Heart right ventricle (tissue), 16 donors: ENCODE measurements around the gene BMS1. TPM values are rescaled to one million over a fixed set of nuclear protein-coding genes. Genes with fewer than 3 reads are reported as not detected.
"Not testable (repeated sequence)": the region's sequence is repeated elsewhere in the genome, so short reads cannot be mapped to it uniquely, and the experiment has no call there.

ENCODE experiments used
- ATAC-seq, 8 donors: fragments of 200-7000 bp; cut with Tn5 transposase; one replicate each; pipeline ENCODE4 v1.9.1; 2020; ENCODE audit warnings: mild to moderate bottlenecking in 8 of 8, moderate library complexity in 8 of 8, moderate number of reproducible peaks in 1 of 8
- DNase-seq, 2 donors: peaks; one replicate each; pipeline ENCODE4 v3.0.0-alpha.2; 2020
- H3K27ac ChIP-seq, 10 donors: fragments of 200-600 bp; sonication (generic) in 2 of 10; one replicate each; pipeline versions ENCODE4 v1.5.0 to v1.8.0; 2020 to 2022; ENCODE audit warnings: mild to moderate bottlenecking in 3 of 10
- H3K27me3 ChIP-seq, 7 donors: fragments of 200-600 bp; one replicate each; pipeline ENCODE4 v1.8.0; 2021 to 2022; ENCODE audit warnings: mild to moderate bottlenecking in 2 of 7
- H3K36me3 ChIP-seq, 9 donors: fragments of 200-600 bp; sonication (generic) in 1 of 9; one replicate each; pipeline versions ENCODE4 v1.5.0 to v1.8.0; 2020 to 2022; ENCODE audit warnings: mild to moderate bottlenecking in 2 of 9
- H3K4me1 ChIP-seq, 9 donors: fragments of 200-600 bp; sonication (generic) in 1 of 9; one replicate each; pipeline versions ENCODE4 v1.5.0 to v1.8.0; 2020 to 2022; ENCODE audit warnings: mild to moderate bottlenecking in 4 of 9
- H3K4me3 ChIP-seq, 10 donors: fragments of 200-600 bp; sonication (generic) in 2 of 10; one replicate each; pipeline versions ENCODE4 v1.5.0 to v1.8.0; 2020 to 2022; ENCODE audit warnings: mild to moderate bottlenecking in 7 of 10, moderate library complexity in 2 of 10
- H3K9me3 ChIP-seq, 11 donors: fragments of 200-600 bp in 10 of 11; sonication (generic) in 2 of 11; one replicate each; pipeline versions ENCODE4 v1.5.0 to v1.8.0; 2013 to 2022; ENCODE audit warnings: mild to moderate bottlenecking in 2 of 11, control low read depth in 1 of 11, moderate library complexity in 1 of 11
- WGBS, 2 donors: extraction: QIAGEN DNeasy Blood & Tissue Kit; methylation state at CpG; one replicate each; pipeline ENCODE4 v1.1.7; 2013; ENCODE audit warnings: inconsistent platforms in 1 of 2; 5-methylcytosine and 5-hydroxymethylcytosine counted together
- intact Hi-C, 10 donors: fragments of 100-400 bp; cut with DNase I; formaldehyde crosslinking; loops; one replicate each; pipeline versions ENCODE4 v1.11.1 to v1.14.2; 2022
- polyA plus RNA-seq, 2 donors: library from polyadenylated mRNA; stranded (reverse); fragments of 200-250 nt; gene quantifications; one replicate each; pipeline ENCODE4 v1.2.3, GENCODE V29; 2013
- total RNA-seq, 10 donors: library from RNA; stranded (reverse); fragmentation: NEBNext Ultra II Directional in 3 of 10; extraction: Animal tissue kit (Norgen Biotek cat#: 25700) in 3 of 10; gene quantifications; one replicate each; pipeline versions ENCODE4 v1.2.1 to v1.2.4, GENCODE V29; 2021 to 2023
- TF ChIP-seq, protein P1 (sequence below), 9 donors: fragments of 200-600 bp; sonication (generic) in 2 of 9; IDR thresholded peaks; one replicate each; pipeline versions ENCODE4 v1.5.0 to v1.8.0; 2021 to 2022; ENCODE audit warnings: antibody characterized with exemption in 9 of 9, mild to moderate bottlenecking in 5 of 9, moderate library complexity in 1 of 9
- donor health status: Arrhythmogenic right ventricular cardiomyopathy.
- donor health status: ischemic (EF 13 %, LVEDD 7.1; RV severe dilation, severe dysfunction).
- donor health status: healthy with polysubstance abuse.
- donor health status: DM: no; HTN: yes; CAD: no.
- donor health status: DM: no; HTN: no; CAD: no.
- donor health status: ischemic (EF 25% LVEDD 6.9; RV normal size, moderate dysfunction).
- donor health status: ischemic (EF 25% LVEDD 5.7; RV mildly dilated, moderate dysfunction).
- donor health status: healthy.
- donor health status: DM: yes; HTN: yes; CAD: no.
- donor health status: Ischemic cardiomyopathy.
- donor health status: ischemic (EF 35%, LVEDD 5.7; RV mildly dilated, moderate dysfunction).
- donor health status: nonischemic (EF 11% LVEDD 7.7; RV severe dilation, severe dysfunction).
- donor health status: DM: yes; HTN: yes; CAD: no.
- donor health status: PGD.
- donor health status: ischemic (EF 29% LVEDD 5.4; RV normal size, mild dysfunction).
- donor health status: nonischemic (EF 23%, LVEDD 6.1; RV moderate dilation, normal function).

BMS1 gene
- total and polyA plus RNA-seq, 12 donors: 8.0 to 16.5 (median 13.2) TPM

DNA sequence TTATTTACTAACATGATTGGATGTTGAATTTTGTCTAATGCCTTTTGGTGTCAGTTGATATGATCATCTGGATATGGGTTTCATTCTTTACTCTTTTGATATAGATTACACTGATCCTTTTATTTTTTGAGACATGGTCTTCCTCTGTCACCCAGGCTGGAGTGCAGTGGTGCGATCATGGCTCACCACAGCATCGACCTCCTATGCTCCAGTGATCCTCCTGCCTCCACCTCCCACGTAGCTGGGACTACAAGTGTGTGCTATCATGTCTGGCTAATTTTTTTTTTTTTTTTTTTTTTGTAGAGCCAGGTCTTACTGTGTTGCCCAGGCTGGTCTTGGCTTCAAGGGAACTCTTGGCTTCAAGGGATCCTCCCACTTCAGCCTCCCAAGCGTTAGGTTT lies 27.1 kb downstream of the BMS1 start:
- no peaks in the 10 kb centered on the region for H3K27me3 ChIP-seq
- no peak overlapping the region for H3K27ac ChIP-seq
- intact Hi-C loops: no loop called here
- H3K4me3 ChIP-seq: no peak overlapping the region
- TF ChIP-seq, protein P1, sequence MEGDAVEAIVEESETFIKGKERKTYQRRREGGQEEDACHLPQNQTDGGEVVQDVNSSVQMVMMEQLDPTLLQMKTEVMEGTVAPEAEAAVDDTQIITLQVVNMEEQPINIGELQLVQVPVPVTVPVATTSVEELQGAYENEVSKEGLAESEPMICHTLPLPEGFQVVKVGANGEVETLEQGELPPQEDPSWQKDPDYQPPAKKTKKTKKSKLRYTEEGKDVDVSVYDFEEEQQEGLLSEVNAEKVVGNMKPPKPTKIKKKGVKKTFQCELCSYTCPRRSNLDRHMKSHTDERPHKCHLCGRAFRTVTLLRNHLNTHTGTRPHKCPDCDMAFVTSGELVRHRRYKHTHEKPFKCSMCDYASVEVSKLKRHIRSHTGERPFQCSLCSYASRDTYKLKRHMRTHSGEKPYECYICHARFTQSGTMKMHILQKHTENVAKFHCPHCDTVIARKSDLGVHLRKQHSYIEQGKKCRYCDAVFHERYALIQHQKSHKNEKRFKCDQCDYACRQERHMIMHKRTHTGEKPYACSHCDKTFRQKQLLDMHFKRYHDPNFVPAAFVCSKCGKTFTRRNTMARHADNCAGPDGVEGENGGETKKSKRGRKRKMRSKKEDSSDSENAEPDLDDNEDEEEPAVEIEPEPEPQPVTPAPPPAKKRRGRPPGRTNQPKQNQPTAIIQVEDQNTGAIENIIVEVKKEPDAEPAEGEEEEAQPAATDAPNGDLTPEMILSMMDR (IDR thresholded peaks at IDR 0.05): no peak
- 96 to 98% methylated on average over 4 of the region's 4 CpGs for whole genome bisulfite sequencing, 2 donors
- H3K36me3 ChIP-seq: peaks cover 0 to 92% (median 11%) of the 10 kb centered on the region in 9 donors
- ATAC-seq: no peak
- DNase-seq: no peak
- peaks cover 0 to 9% (median 0%) of the 10 kb centered on the region in 11 donors for H3K9me3 ChIP-seq
- no peaks in the 10 kb centered on the region for H3K4me1 ChIP-seq

DNA sequence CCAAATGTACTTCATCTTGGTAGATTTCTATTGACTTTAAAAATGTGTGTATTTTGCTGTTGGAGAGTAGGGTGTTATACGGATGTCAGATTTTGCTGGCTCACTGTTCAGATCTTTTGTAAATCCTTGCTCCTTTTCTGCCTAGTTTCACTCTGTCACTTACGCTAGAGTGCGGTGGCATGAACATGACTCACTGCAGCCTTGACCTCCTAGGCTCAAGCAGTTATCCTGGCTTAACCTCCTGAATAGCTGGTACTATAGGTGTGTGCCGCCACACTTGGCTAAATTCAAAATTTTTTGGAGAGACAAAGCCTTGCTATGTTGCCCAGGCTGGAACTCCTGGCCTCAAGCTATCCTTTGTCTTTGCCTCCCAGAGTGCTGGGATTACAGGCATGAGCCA lies 29.4 kb downstream of the BMS1 start:
- H3K27me3 ChIP-seq: no peaks in the 10 kb centered on the region
- no peak overlapping the region for H3K4me3 ChIP-seq
- ATAC-seq (no peak), DNase-seq (no peak)
- H3K27ac ChIP-seq: no peak overlapping the region
- intact Hi-C loops: no loop called here
- 94 to 99% methylated on average over 4 of the region's 4 CpGs for WGBS, 2 donors
- TF ChIP-seq, protein P1 (IDR thresholded peaks at IDR 0.05): no peak
- H3K4me1 ChIP-seq: no peaks in the 10 kb centered on the region
- H3K9me3 ChIP-seq: peaks cover 0 to 9% (median 0%) of the 10 kb centered on the region in 11 donors
- H3K36me3 ChIP-seq: peaks cover 0 to 87% (median 7%) of the 10 kb centered on the region in 9 donors

DNA sequence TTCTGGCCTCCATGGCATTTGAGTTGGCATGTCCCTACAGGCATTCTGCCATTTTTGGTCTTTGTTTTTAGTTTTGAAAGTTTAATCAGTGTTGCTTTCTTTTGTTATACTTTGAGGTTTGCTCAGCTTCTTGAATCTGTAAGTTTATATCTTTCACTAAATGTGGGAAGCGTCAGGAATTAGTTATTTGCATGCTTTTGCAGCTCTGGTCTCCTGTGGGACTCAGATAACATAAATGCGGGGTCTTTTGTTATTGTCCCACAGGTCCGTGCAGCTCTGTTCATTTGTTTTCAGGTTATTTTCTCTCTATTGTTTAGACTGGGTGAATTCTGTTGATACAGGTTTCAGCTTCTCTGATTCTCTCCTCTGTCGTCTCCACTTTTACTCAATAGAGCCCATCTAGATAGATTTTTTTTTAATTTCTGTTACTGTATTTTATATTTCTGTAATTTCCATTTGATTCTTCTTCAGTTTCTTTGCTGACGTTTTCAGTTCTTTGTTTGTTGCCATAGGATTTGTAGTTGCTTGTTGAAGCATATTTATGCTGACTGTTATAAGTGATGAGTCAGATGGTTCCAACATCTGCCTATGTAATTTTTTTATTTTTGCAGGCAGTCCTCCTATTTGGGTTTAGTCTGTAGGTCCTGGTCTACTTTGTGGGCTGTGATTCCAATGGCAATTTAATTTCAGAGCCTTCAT lies 31.5 kb downstream of the BMS1 start:
- 94 to 98% methylated on average over 5 of the region's 5 CpGs for WGBS, 2 donors
- ATAC-seq, intact Hi-C loops, H3K4me1 ChIP-seq, DNase-seq, H3K27me3 ChIP-seq, H3K4me3 ChIP-seq, H3K9me3 ChIP-seq, H3K27ac ChIP-seq: not testable (repeated sequence)
- peaks cover 0 to 88% (median 18%) of the 10 kb centered on the region in 9 donors for H3K36me3 ChIP-seq

DNA sequence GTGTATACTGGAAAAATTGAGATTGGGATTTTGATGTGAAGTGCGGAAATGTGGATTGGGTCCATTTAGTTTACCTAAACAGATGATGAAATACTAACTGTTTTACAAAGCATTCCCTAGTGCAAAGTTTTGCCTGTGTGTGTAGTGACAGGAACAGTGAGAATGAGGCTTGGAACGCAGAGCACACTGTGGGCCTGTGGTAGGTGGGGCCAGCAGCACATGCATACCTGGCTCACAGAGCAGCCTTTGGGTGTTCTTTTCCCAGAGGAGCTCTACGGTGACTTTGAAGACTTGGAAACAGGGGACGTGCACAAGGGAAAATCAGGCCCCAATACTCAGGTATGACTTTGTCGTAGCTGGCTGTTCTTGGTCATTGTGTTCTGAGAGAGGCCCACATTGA lies 33.7 kb downstream of the BMS1 start:
- H3K27ac ChIP-seq, H3K9me3 ChIP-seq, H3K27me3 ChIP-seq, H3K4me1 ChIP-seq, DNase-seq, ATAC-seq, intact Hi-C loops, H3K4me3 ChIP-seq: not testable (repeated sequence)
- 79 to 83% methylated on average over 5 of the region's 5 CpGs for WGBS, 2 donors
- peaks cover 0 to 88% (median 19%) of the 10 kb centered on the region in 9 donors for H3K36me3 ChIP-seq

DNA sequence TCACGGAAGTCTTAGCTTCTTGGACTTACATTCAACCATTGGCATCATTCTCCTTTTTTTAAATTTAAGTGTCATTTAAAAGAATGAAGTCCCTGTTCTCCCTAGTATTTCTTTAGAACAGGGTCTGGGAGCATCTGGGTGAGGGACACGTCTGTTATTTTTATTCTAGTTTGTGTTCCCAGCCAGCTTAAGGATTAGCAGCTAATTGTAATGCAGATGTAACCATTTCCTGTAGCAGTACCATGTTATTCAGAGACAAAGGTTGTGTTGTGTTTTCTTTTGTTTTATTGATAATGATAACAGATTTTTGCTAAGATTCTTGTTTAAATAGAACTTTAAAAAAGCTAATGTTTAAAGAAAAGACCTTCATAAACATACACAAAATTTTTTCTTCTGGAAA lies 34.3 kb downstream of the BMS1 start:
- DNase-seq: no peak
- Histone ChIP-seq H3K27me3 (no peaks in the 10 kb centered on the region), H3K27ac (no peak overlapping the region), H3K36me3 (peaks cover 0 to 91% (median 19%) of the 10 kb centered on the region in 9 donors), H3K4me3 (no peak overlapping the region), H3K9me3 (peaks cover 0 to 9% (median 0%) of the 10 kb centered on the region in 11 donors), H3K4me1 (no peaks in the 10 kb centered on the region)
- ATAC-seq: no peak
- intact Hi-C loops: no loop called here
- TF ChIP-seq, protein P1 (IDR thresholded peaks at IDR 0.05): no peak
- 89 to 94% methylated on average over 2 of the region's 2 CpGs for whole genome bisulfite sequencing, 2 donors

DNA sequence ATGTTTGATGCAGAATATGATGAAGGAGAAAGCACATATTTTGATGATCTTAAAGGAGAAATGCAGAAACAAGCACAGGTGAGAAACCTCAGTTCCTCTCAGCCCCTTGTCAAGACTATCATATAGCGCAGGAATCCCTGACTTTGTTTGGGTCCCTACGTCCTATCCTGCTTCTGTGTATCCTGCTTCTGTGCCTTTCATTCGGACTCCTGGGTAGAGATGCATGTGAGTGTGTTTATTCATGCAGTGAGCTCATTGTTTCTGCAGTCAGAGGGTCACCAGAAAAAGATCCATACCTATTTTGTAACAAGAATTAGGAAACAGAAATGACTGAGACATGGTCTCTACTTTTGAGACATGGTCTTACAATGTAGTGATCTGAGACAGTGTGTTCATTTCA lies 34.8 kb downstream of the BMS1 start:
- H3K4me1 ChIP-seq, DNase-seq, H3K27me3 ChIP-seq, intact Hi-C loops, H3K27ac ChIP-seq, ATAC-seq, H3K9me3 ChIP-seq, H3K4me3 ChIP-seq: not testable (repeated sequence)
- 85 to 88% methylated on average over 3 of the region's 3 CpGs for WGBS, 2 donors
- peaks cover 0 to 90% (median 19%) of the 10 kb centered on the region in 9 donors for H3K36me3 ChIP-seq

DNA sequence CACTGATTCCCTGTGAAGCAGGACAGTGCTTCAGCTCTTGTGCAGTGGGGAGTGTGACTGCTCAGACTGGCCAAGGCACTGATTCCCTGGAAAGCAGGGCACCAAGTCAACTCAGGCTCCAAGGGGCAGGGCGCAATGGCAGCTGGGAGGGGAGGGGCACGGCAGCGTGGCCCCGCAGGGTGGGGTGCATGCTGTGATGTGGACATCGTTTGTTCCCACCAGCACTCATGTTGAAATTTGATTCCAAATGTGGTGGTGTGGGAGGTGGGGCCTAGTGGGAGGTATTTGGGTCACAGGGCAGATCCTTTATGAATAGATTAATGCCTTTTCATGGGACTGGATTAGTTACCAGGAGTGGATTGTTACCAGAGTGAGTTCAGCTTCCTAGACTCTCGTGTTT lies 44.2 kb downstream of the BMS1 start:
- Histone ChIP-seq H3K36me3 (peaks cover 0 to 95% (median 36%) of the 10 kb centered on the region in 9 donors), H3K27ac (peak overlapping the region in 1 of 10 donors; percentile 15), H3K4me1 (peaks cover 0 to 11% (median 5%) of the 10 kb centered on the region in 9 donors)
- H3K27me3 ChIP-seq, H3K4me3 ChIP-seq, H3K9me3 ChIP-seq, DNase-seq, ATAC-seq, intact Hi-C loops: not testable (repeated sequence)
- WGBS, 2 donors: 76 to 80% methylated on average over 6 of the region's 6 CpGs
